Tibial artery (tissue), 4 donors: Measurements from ENCODE around the gene TYSND1.
A peak's percentile ranks its signal among the peaks of the same experiment; 100 is the strongest.

ENCODE experiments used
- DNase-seq, 2 donors: peaks; one replicate each; pipeline ENCODE4 v3.0.0-alpha.2; 2019
- H3K27ac ChIP-seq, 2 donors: fragments of 200-600 bp; sonication (generic) in 1 of 2; 1 replicate in 1 of 2; 2 replicates in 1 of 2; pipeline ENCODE4 v1.5.1; 2018 to 2019; ENCODE audit warnings: mild to moderate bottlenecking in 1 of 2
- H3K27me3 ChIP-seq, 2 donors: fragments of 200-600 bp; sonication (generic) in 1 of 2; one replicate each; pipeline versions ENCODE4 v1.5.1 to v1.6.0; 2016 to 2019
- H3K36me3 ChIP-seq, 3 donors: fragments of 200-600 bp; sonication (generic) in 2 of 3; one replicate each; pipeline ENCODE4 v1.5.1; 2016 to 2019; ENCODE audit warnings: mild to moderate bottlenecking in 2 of 3
- H3K4me1 ChIP-seq, 4 donors: fragments of 200-600 bp; sonication (generic) in 2 of 4; 1 replicate in 3 of 4; 2 replicates in 1 of 4; pipeline ENCODE4 v1.5.1; 2016 to 2019
- H3K4me3 ChIP-seq, 2 donors: fragments of 200-600 bp; sonication (generic) in 1 of 2; 1 replicate in 1 of 2; 2 replicates in 1 of 2; pipeline ENCODE4 v1.5.1; 2018 to 2019; ENCODE audit warnings: mild to moderate bottlenecking in 2 of 2
- H3K9me3 ChIP-seq, 3 donors: fragments of 200-600 bp; sonication (generic) in 1 of 3; one replicate each; pipeline ENCODE4 v1.5.1; 2016 to 2019
- CTCF ChIP-seq, 2 experiments: fragments of 200-600 bp in 1 of 2; fragments of 450-650 bp in 1 of 2; IDR thresholded peaks; one replicate each; pipeline ENCODE4 v1.5.1; 2017 to 2019; ENCODE audit warnings: antibody characterized with exemption in 2 of 2, mild to moderate bottlenecking in 1 of 2, moderate library complexity in 1 of 2
- intact Hi-C: fragments of 100-400 bp; cut with DNase I; formaldehyde crosslinking; loops from one replicate; pipeline ENCODE4 v1.15.0; 2023; ENCODE audit warnings: low total_unique reads

The TYSND1 gene

DNA sequence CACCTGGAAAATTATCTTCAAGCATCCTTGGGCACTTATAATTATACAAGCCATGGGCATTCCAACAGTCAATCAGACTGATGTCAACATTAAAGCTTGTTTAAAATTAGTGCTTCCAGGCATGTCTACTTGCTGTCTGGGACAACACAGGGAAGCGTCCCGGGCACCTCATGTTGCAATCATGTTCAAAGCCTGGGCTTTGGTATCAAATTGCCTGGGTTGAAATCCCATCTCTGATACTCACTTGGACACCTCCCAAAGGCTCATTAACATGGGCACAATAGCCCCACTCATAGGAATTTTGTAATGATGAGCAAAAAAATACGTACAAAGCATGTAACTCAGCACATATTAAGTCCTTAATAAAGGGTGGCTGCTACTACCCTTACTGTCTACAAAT lies 28.3 kb downstream of the TYSND1 start:
- no peak overlapping the region for H3K27ac ChIP-seq
- H3K4me3 ChIP-seq: no peak overlapping the region
- intact Hi-C loops: no loop called here
- peaks cover 40 to 85% (median 70%) of the 10 kb centered on the region in 3 donors for H3K36me3 ChIP-seq
- H3K4me1 ChIP-seq: no peaks in the 10 kb centered on the region
- no peak for DNase-seq
- H3K9me3 ChIP-seq: no peaks in the 10 kb centered on the region
- TF ChIP-seq CTCF (IDR thresholded peaks at IDR 0.05): no peak
- no peaks in the 10 kb centered on the region for H3K27me3 ChIP-seq

DNA sequence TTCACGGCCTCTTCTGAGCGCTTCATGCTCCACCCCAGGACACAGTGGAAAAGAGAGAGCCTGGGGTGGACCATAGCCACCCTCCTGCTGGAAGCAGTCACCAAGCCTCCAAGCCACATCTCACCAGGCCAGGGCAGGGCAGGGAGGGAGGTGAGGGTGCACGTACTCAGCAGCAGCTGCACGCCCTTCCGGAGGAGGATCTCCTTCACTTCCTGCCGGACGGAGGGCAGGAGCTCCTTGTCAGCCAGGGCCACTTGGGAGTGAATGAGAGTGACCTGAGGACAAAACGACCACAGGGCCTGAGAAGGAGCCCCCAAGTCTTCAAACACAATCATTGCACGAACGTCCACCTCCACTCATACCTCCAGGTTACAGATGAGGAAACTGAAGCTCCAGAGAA lies 28.9 kb downstream of the TYSND1 start:
- DNase-seq: no peak
- intact Hi-C loops: no loop called here
- Histone ChIP-seq H3K36me3 (peaks cover 42 to 85% (median 70%) of the 10 kb centered on the region in 3 donors), H3K4me3 (no peak overlapping the region), H3K27ac (no peak overlapping the region), H3K9me3 (no peaks in the 10 kb centered on the region), H3K4me1 (no peaks in the 10 kb centered on the region), H3K27me3 (no peaks in the 10 kb centered on the region)
- TF ChIP-seq CTCF (IDR thresholded peaks at IDR 0.05): no peak

DNA sequence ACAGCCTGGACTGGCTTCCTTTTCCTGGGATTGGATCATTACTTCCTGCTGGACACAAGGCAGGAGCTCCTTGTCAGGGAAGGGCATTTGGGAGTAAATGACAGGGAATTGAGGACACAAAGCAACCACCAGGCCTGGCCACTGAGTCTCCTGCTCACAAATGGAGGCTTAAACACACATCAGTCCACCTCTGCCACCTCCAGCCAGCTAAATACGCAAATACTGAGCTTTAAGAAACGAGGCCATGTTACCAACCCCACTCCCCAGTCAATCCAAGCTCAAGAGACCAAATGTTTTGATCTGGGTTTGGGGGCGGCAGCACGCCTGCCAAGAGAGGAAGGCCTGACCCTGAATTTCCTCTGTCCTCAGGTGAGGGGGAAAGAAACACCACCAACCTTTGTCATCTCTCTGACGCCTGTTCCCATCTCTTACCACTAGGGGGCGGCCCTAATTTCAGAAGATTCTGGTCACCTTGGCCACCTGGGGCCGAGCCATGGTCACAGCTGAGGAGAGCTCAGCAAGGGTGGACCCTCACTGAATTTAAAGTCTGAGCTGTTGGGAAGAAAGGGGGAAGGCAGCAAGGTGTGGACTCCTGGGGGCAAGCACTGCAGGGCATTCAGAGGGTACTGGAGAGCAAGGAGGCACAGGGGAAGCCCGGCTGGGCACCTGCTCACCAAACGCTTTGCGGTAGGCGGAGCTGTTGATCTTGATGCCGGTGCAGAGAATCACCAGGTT lies 30.4 kb downstream of the TYSND1 start:
- Histone ChIP-seq H3K4me1 (no peaks in the 10 kb centered on the region), H3K27me3 (no peaks in the 10 kb centered on the region), H3K36me3 (peaks cover 52 to 89% (median 81%) of the 10 kb centered on the region in 3 donors), H3K9me3 (no peaks in the 10 kb centered on the region), H3K27ac (no peak overlapping the region), H3K4me3 (no peak overlapping the region)
- peak in 1 of 2 donors; percentile 51 for DNase-seq
- TF ChIP-seq CTCF (IDR thresholded peaks at IDR 0.05): peak; percentile 81 to 82
- intact Hi-C loops: no loop called here

- intact Hi-C loops: no loop called here
Observed at GRCh38 chr10:70114902-70115301, 31.6 kb downstream of the TYSND1 start.

GRCh38 chr10:70112071-70112470 lies 34.4 kb downstream of the TYSND1 start:
- no peak overlapping the region for H3K27ac ChIP-seq

More at GRCh38 chr10:70114902-70115301, 31.6 kb downstream of the TYSND1 start:
- no peak overlapping the region for H3K27ac ChIP-seq
- no peaks in the 10 kb centered on the region for H3K27me3 ChIP-seq
- no peak for DNase-seq
- H3K4me3 ChIP-seq: no peak overlapping the region
- H3K36me3 ChIP-seq: peaks cover 50 to 91% (median 72%) of the 10 kb centered on the region in 3 donors
- H3K9me3 ChIP-seq: no peaks in the 10 kb centered on the region
- no peak for TF ChIP-seq CTCF (IDR thresholded peaks at IDR 0.05)
- H3K4me1 ChIP-seq: no peaks in the 10 kb centered on the region

More at GRCh38 chr10:70112071-70112470, 34.4 kb downstream of the TYSND1 start:
- H3K4me3 ChIP-seq: no peak overlapping the region
- no peaks in the 10 kb centered on the region for H3K4me1 ChIP-seq
- peaks cover 47 to 84% (median 60%) of the 10 kb centered on the region in 3 donors for H3K36me3 ChIP-seq
- DNase-seq: no peak
- no peak for TF ChIP-seq CTCF (IDR thresholded peaks at IDR 0.05)
- intact Hi-C loops: no loop called here
- no peaks in the 10 kb centered on the region for H3K27me3 ChIP-seq
- no peaks in the 10 kb centered on the region for H3K9me3 ChIP-seq
